ENCODE measurements around the gene EFNB3. TPM values are rescaled to one million over a fixed set of nuclear protein-coding genes. Genes with fewer than 3 reads are reported as not detected.

EFNB3 gene
- total RNA-seq, 6 experiments from 2014 or later = 0.26 to 1.1 (median 0.83) TPM

GRCh38 chr17:7703584-7704479 is 1.2 kb upstream of the EFNB3 start:
- peak in 1 of 4 donors; percentile 13 for ATAC-seq
- TF ChIP-seq POLR2A (IDR thresholded peaks at IDR 0.05) = no peak
- no peak for TF ChIP-seq CTCF (IDR thresholded peaks at IDR 0.05)
- Histone ChIP-seq H3K4me1 (no peaks in the 10 kb centered on the region), H3K27me3 (no peaks in the 10 kb centered on the region), H3K9me3 (no peaks in the 10 kb centered on the region), H3K27ac (no peak overlapping the region), H3K36me3 (peaks cover 0 to 6% (median 0%) of the 10 kb centered on the region in 4 donors), H3K4me3 (no peak overlapping the region)
- no peak for DNase-seq
- intact Hi-C loops (cut with DNase I) = no loop called here
- WGBS (ENCODE audit: insufficient coverage, low coverage, low lambda C conversion rate, missing lambda C conversion rate) = 21% methylated on average over 11 of the region's 24 CpGs

- 9% methylated on average over 19 of the region's 50 CpGs for WGBS (ENCODE audit: insufficient coverage, low coverage, low lambda C conversion rate, missing lambda C conversion rate)
- ATAC-seq (no peak), DNase-seq (no peak)
- TF ChIP-seq CTCF (IDR thresholded peaks at IDR 0.05) (no peak), POLR2A (IDR thresholded peaks at IDR 0.05) (no peak)
- Histone ChIP-seq H3K4me1 (no peaks in the 10 kb centered on the region), H3K27ac (no peak overlapping the region), H3K27me3 (no peaks in the 10 kb centered on the region), H3K4me3 (peak overlapping the region; percentile 9 to 14 (median 13)), H3K9me3 (no peaks in the 10 kb centered on the region), H3K36me3 (peaks cover 0 to 6% (median 0%) of the 10 kb centered on the region in 4 donors)
- intact Hi-C loops (cut with DNase I) = no loop called here
These were observed 560 bp downstream of the EFNB3 start for GRCh38 chr17:7705269-7706255.

- WGBS (ENCODE audit: insufficient coverage, low coverage, low lambda C conversion rate, missing lambda C conversion rate) = 75% methylated on average over 3 of the region's 3 CpGs
- no peaks in the 10 kb centered on the region for H3K27me3 ChIP-seq
- no peaks in the 10 kb centered on the region for H3K4me1 ChIP-seq
- TF ChIP-seq POLR2A (IDR thresholded peaks at IDR 0.05) = no peak
- no peak for TF ChIP-seq CTCF (IDR thresholded peaks at IDR 0.05)
- DNase-seq = no peak
- intact Hi-C loops (cut with DNase I) = no loop called here
- no peak for ATAC-seq
- H3K27ac ChIP-seq = no peak overlapping the region
- no peak overlapping the region for H3K4me3 ChIP-seq
- peaks cover 0 to under 1% (median 0%) of the 10 kb centered on the region in 4 donors for H3K36me3 ChIP-seq
- no peaks in the 10 kb centered on the region for H3K9me3 ChIP-seq
These were observed 1.8 kb downstream of the EFNB3 start for GRCh38 chr17:7706631-7707354.

GRCh38 chr17:7707446-7707845 is 2.4 kb downstream of the EFNB3 start:
- intact Hi-C loops (cut with DNase I) = no loop called here
- TF ChIP-seq CTCF (IDR thresholded peaks at IDR 0.05) (no peak), POLR2A (IDR thresholded peaks at IDR 0.05) (no peak)
- Histone ChIP-seq H3K27ac (no peak overlapping the region), H3K4me1 (no peaks in the 10 kb centered on the region), H3K4me3 (no peak overlapping the region), H3K36me3 (no peaks in the 10 kb centered on the region), H3K27me3 (no peaks in the 10 kb centered on the region), H3K9me3 (no peaks in the 10 kb centered on the region)
- 53% methylated on average over 3 of the region's 9 CpGs for WGBS (ENCODE audit: insufficient coverage, low coverage, low lambda C conversion rate, missing lambda C conversion rate)
- DNase-seq (no peak), ATAC-seq (no peak)
